Stimulated activated CD8-positive, alpha-beta memory T cell treated with anti-CD3 and anti-CD28 coated beads, Interleukin-7, amount 100 ng/mL, for 4 hours (primary cell): ENCODE data around the gene FBN1.

Experiments used
- DNase-seq, 2 donors: peaks; one replicate each; pipeline ENCODE4 v3.0.0-alpha.2; 2020; ENCODE audit warnings: low read depth in 2 of 2

FBN1 gene

GRCh38 chr15:48623456-48623855 lies 22.1 kb downstream of the FBN1 start:
- DNase-seq = no peak

GRCh38 chr15:48622237-48622636 lies 23.3 kb downstream of the FBN1 start:
- no peak for DNase-seq

- DNase-seq = no peak
Observed at GRCh38 chr15:48619446-48619845, 26.1 kb downstream of the FBN1 start.

GRCh38 chr15:48617619-48618018 lies 27.9 kb downstream of the FBN1 start:
- DNase-seq = no peak

- no peak for DNase-seq
Observed at GRCh38 chr15:48616216-48616615, 29.3 kb downstream of the FBN1 start.

GRCh38 chr15:48614051-48614450 lies 31.5 kb downstream of the FBN1 start:
- no peak for DNase-seq

GRCh38 chr15:48609486-48609885 lies 36.0 kb downstream of the FBN1 start:
- no peak for DNase-seq

GRCh38 chr15:48607846-48608245 lies 37.7 kb downstream of the FBN1 start:
- no peak for DNase-seq

GRCh38 chr15:48604567-48604966 lies 40.9 kb downstream of the FBN1 start:
- DNase-seq = no peak

- DNase-seq = no peak
Observed at GRCh38 chr15:48603922-48604321, 41.6 kb downstream of the FBN1 start.

GRCh38 chr15:48603123-48603500 lies 42.4 kb downstream of the FBN1 start:
- no peak for DNase-seq

- no peak for DNase-seq
Observed at GRCh38 chr15:48602358-48603122, 43.0 kb downstream of the FBN1 start.

- no peak for DNase-seq
Observed at GRCh38 chr15:48601095-48601494, 44.4 kb downstream of the FBN1 start.

GRCh38 chr15:48596841-48597240 lies 48.7 kb downstream of the FBN1 start:
- no peak for DNase-seq

- DNase-seq = no peak
Observed at GRCh38 chr15:48596415-48596814, 49.1 kb downstream of the FBN1 start.

- no peak for DNase-seq
Observed at GRCh38 chr15:48595981-48596380, 49.5 kb downstream of the FBN1 start.

- DNase-seq = no peak
Observed at GRCh38 chr15:48592933-48593332, 52.6 kb downstream of the FBN1 start.

- DNase-seq = no peak
Observed at GRCh38 chr15:48592221-48592731, 53.2 kb downstream of the FBN1 start.

- DNase-seq = no peak
Observed at GRCh38 chr15:48590723-48591122, 54.8 kb downstream of the FBN1 start.

GRCh38 chr15:48584812-48585563 lies 60.5 kb downstream of the FBN1 start:
- no peak for DNase-seq

- DNase-seq = no peak
Observed at GRCh38 chr15:48584090-48584811, 61.3 kb downstream of the FBN1 start.

GRCh38 chr15:48582452-48583247 lies 62.9 kb downstream of the FBN1 start:
- DNase-seq = no peak
